ENCODE results near the gene ITGB1BP1.

ITGB1BP1 gene

GRCh38 chr2:9460441-9461017, 37.2 kb upstream of the ITGB1BP1 start:
- Histone ChIP-seq H3K27me3 (ENCODE audit: control insufficient read depth in 2 of 2, insufficient read depth in 2 of 2, low read length in 2 of 2) (no peaks in the 10 kb centered on the region), H3K27ac (ENCODE audit: low read depth in 2 of 2, low read length in 2 of 2) (no peak overlapping the region), H3K36me3 (ENCODE audit: control insufficient read depth in 2 of 2, insufficient read depth in 2 of 2, low read length in 2 of 2) (peaks cover 13 to 21% of the 10 kb centered on the region in 2 donors), H3K9me3 (ENCODE audit: control insufficient read depth in 2 of 2, low read length in 2 of 2) (no peaks in the 10 kb centered on the region), H3K4me1 (ENCODE audit: control insufficient read depth in 2 of 2, insufficient read depth in 2 of 2, low read length in 2 of 2) (no peaks in the 10 kb centered on the region), H3K9ac (ENCODE audit: low read depth in 1 of 2, low read length in 2 of 2) (no peak overlapping the region), H3K4me3 (ENCODE audit: low read length in 2 of 2) (no peak overlapping the region)

GRCh38 chr2:9451231-9451630, 27.9 kb upstream of the ITGB1BP1 start:
- Histone ChIP-seq H3K9ac (ENCODE audit: low read depth in 1 of 2, low read length in 2 of 2) (no peak overlapping the region), H3K9me3 (ENCODE audit: control insufficient read depth in 2 of 2, low read length in 2 of 2) (no peaks in the 10 kb centered on the region), H3K27ac (ENCODE audit: low read depth in 2 of 2, low read length in 2 of 2) (no peak overlapping the region), H3K36me3 (ENCODE audit: control insufficient read depth in 2 of 2, insufficient read depth in 2 of 2, low read length in 2 of 2) (peaks cover 16 to 21% of the 10 kb centered on the region in 2 donors), H3K4me3 (ENCODE audit: low read length in 2 of 2) (no peak overlapping the region), H3K4me1 (ENCODE audit: control insufficient read depth in 2 of 2, insufficient read depth in 2 of 2, low read length in 2 of 2) (no peaks in the 10 kb centered on the region), H3K27me3 (ENCODE audit: control insufficient read depth in 2 of 2, insufficient read depth in 2 of 2, low read length in 2 of 2) (no peaks in the 10 kb centered on the region)

- Histone ChIP-seq H3K9ac (ENCODE audit: low read depth in 1 of 2, low read length in 2 of 2) (no peak overlapping the region), H3K27me3 (ENCODE audit: control insufficient read depth in 2 of 2, insufficient read depth in 2 of 2, low read length in 2 of 2) (no peaks in the 10 kb centered on the region), H3K9me3 (ENCODE audit: control insufficient read depth in 2 of 2, low read length in 2 of 2) (no peaks in the 10 kb centered on the region), H3K27ac (ENCODE audit: low read depth in 2 of 2, low read length in 2 of 2) (no peak overlapping the region), H3K4me1 (ENCODE audit: control insufficient read depth in 2 of 2, insufficient read depth in 2 of 2, low read length in 2 of 2) (no peaks in the 10 kb centered on the region), H3K36me3 (ENCODE audit: control insufficient read depth in 2 of 2, insufficient read depth in 2 of 2, low read length in 2 of 2) (peaks cover 41 to 46% of the 10 kb centered on the region in 2 donors), H3K4me3 (ENCODE audit: low read length in 2 of 2) (no peak overlapping the region)
Observed at GRCh38 chr2:9445089-9445488, 21.8 kb upstream of the ITGB1BP1 start.

DNA sequence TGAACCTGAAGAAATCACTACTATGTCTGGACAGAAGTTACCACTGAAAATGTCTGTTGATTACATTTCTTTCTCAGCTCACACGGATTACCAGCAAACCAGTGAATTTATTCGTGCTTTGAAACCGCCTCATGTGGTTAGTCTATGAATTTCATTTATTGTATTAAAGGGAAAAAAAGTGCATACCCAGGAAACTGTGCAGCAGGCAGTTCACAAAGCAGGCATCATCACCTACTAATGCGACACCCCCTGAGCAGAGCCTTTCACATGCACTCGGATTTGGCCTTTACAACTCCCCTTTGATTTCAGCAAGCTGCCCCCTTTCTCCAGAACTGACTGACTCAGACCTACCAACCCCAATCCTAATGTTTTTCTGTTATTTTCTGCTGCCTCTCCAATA, 20.2 kb upstream of the ITGB1BP1 start:
- H3K36me3 ChIP-seq (ENCODE audit: control insufficient read depth in 2 of 2, insufficient read depth in 2 of 2, low read length in 2 of 2) = peaks cover 41 to 46% of the 10 kb centered on the region in 2 donors
- no peaks in the 10 kb centered on the region for H3K4me1 ChIP-seq (ENCODE audit: control insufficient read depth in 2 of 2, insufficient read depth in 2 of 2, low read length in 2 of 2)
- H3K27ac ChIP-seq (ENCODE audit: low read depth in 2 of 2, low read length in 2 of 2) = no peak overlapping the region

GRCh38 chr2:9441556-9441955, 18.2 kb upstream of the ITGB1BP1 start:
- no peak overlapping the region for H3K4me3 ChIP-seq (ENCODE audit: low read length in 2 of 2)
- no peaks in the 10 kb centered on the region for H3K4me1 ChIP-seq (ENCODE audit: control insufficient read depth in 2 of 2, insufficient read depth in 2 of 2, low read length in 2 of 2)
- H3K9me3 ChIP-seq (ENCODE audit: control insufficient read depth in 2 of 2, low read length in 2 of 2) = no peaks in the 10 kb centered on the region
- H3K27me3 ChIP-seq (ENCODE audit: control insufficient read depth in 2 of 2, insufficient read depth in 2 of 2, low read length in 2 of 2) = no peaks in the 10 kb centered on the region
- H3K36me3 ChIP-seq (ENCODE audit: control insufficient read depth in 2 of 2, insufficient read depth in 2 of 2, low read length in 2 of 2) = peaks cover 36 to 56% of the 10 kb centered on the region in 2 donors
- H3K27ac ChIP-seq (ENCODE audit: low read depth in 2 of 2, low read length in 2 of 2) = no peak overlapping the region
- no peak overlapping the region for H3K9ac ChIP-seq (ENCODE audit: low read depth in 1 of 2, low read length in 2 of 2)

More for the DNA sequence above, 20.2 kb upstream of the ITGB1BP1 start:
- H3K4me3 ChIP-seq (ENCODE audit: low read length in 2 of 2) = no peak overlapping the region
- no peak overlapping the region for H3K9ac ChIP-seq (ENCODE audit: low read depth in 1 of 2, low read length in 2 of 2)
- no peaks in the 10 kb centered on the region for H3K27me3 ChIP-seq (ENCODE audit: control insufficient read depth in 2 of 2, insufficient read depth in 2 of 2, low read length in 2 of 2)
- no peaks in the 10 kb centered on the region for H3K9me3 ChIP-seq (ENCODE audit: control insufficient read depth in 2 of 2, low read length in 2 of 2)

GRCh38 chr2:9440058-9440727, 16.9 kb upstream of the ITGB1BP1 start:
- no peaks in the 10 kb centered on the region for H3K9me3 ChIP-seq (ENCODE audit: control insufficient read depth in 2 of 2, low read length in 2 of 2)
- H3K4me1 ChIP-seq (ENCODE audit: control insufficient read depth in 2 of 2, insufficient read depth in 2 of 2, low read length in 2 of 2) = no peaks in the 10 kb centered on the region
- H3K36me3 ChIP-seq (ENCODE audit: control insufficient read depth in 2 of 2, insufficient read depth in 2 of 2, low read length in 2 of 2) = peaks cover 32 to 49% of the 10 kb centered on the region in 2 donors
- no peak overlapping the region for H3K9ac ChIP-seq (ENCODE audit: low read depth in 1 of 2, low read length in 2 of 2)
- H3K27ac ChIP-seq (ENCODE audit: low read depth in 2 of 2, low read length in 2 of 2) = no peak overlapping the region
- H3K27me3 ChIP-seq (ENCODE audit: control insufficient read depth in 2 of 2, insufficient read depth in 2 of 2, low read length in 2 of 2) = no peaks in the 10 kb centered on the region
- no peak overlapping the region for H3K4me3 ChIP-seq (ENCODE audit: low read length in 2 of 2)

- Histone ChIP-seq H3K27ac (ENCODE audit: low read depth in 2 of 2, low read length in 2 of 2) (no peak overlapping the region), H3K9ac (ENCODE audit: low read depth in 1 of 2, low read length in 2 of 2) (no peak overlapping the region), H3K4me1 (ENCODE audit: control insufficient read depth in 2 of 2, insufficient read depth in 2 of 2, low read length in 2 of 2) (no peaks in the 10 kb centered on the region), H3K36me3 (ENCODE audit: control insufficient read depth in 2 of 2, insufficient read depth in 2 of 2, low read length in 2 of 2) (peaks cover 32 to 50% of the 10 kb centered on the region in 2 donors), H3K27me3 (ENCODE audit: control insufficient read depth in 2 of 2, insufficient read depth in 2 of 2, low read length in 2 of 2) (no peaks in the 10 kb centered on the region), H3K9me3 (ENCODE audit: control insufficient read depth in 2 of 2, low read length in 2 of 2) (no peaks in the 10 kb centered on the region), H3K4me3 (ENCODE audit: low read length in 2 of 2) (no peak overlapping the region)
Observed at GRCh38 chr2:9439536-9439935, 16.2 kb upstream of the ITGB1BP1 start.

DNA sequence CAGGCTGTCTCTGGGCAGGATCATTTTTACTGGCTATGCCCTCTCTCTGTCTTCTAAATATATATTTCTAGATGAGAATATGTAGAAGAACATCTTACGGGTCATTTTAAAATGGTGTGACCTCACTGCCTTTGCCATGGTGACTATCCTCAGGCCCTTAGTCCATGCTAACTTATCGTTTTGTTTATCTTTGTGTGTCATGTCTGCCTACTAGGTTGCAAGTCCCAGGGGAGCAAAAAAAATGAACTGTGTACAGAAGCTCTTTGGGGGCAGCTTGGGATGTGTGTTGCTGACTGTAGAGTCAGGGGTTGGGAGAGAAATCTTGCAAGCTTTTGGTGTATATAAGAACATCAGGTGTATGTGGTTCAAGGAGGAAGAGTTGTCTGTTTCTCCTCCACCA, 11.2 kb upstream of the ITGB1BP1 start:
- Histone ChIP-seq H3K9ac (ENCODE audit: low read depth in 1 of 2, low read length in 2 of 2) (no peak overlapping the region), H3K4me3 (ENCODE audit: low read length in 2 of 2) (no peak overlapping the region), H3K4me1 (ENCODE audit: control insufficient read depth in 2 of 2, insufficient read depth in 2 of 2, low read length in 2 of 2) (no peaks in the 10 kb centered on the region), H3K27me3 (ENCODE audit: control insufficient read depth in 2 of 2, insufficient read depth in 2 of 2, low read length in 2 of 2) (no peaks in the 10 kb centered on the region), H3K27ac (ENCODE audit: low read depth in 2 of 2, low read length in 2 of 2) (no peak overlapping the region), H3K9me3 (ENCODE audit: control insufficient read depth in 2 of 2, low read length in 2 of 2) (no peaks in the 10 kb centered on the region), H3K36me3 (ENCODE audit: control insufficient read depth in 2 of 2, insufficient read depth in 2 of 2, low read length in 2 of 2) (peaks cover 37 to 61% of the 10 kb centered on the region in 2 donors)

GRCh38 chr2:9430316-9431293, 7.3 kb upstream of the ITGB1BP1 start:
- H3K27me3 ChIP-seq (ENCODE audit: control insufficient read depth in 2 of 2, insufficient read depth in 2 of 2, low read length in 2 of 2) = no peaks in the 10 kb centered on the region
- no peak overlapping the region for H3K4me3 ChIP-seq (ENCODE audit: low read length in 2 of 2)
- H3K9me3 ChIP-seq (ENCODE audit: control insufficient read depth in 2 of 2, low read length in 2 of 2) = no peaks in the 10 kb centered on the region
- H3K36me3 ChIP-seq (ENCODE audit: control insufficient read depth in 2 of 2, insufficient read depth in 2 of 2, low read length in 2 of 2) = peaks cover 34 to 47% of the 10 kb centered on the region in 2 donors
- H3K4me1 ChIP-seq (ENCODE audit: control insufficient read depth in 2 of 2, insufficient read depth in 2 of 2, low read length in 2 of 2) = no peaks in the 10 kb centered on the region
- no peak overlapping the region for H3K27ac ChIP-seq (ENCODE audit: low read depth in 2 of 2, low read length in 2 of 2)
- no peak overlapping the region for H3K9ac ChIP-seq (ENCODE audit: low read depth in 1 of 2, low read length in 2 of 2)
